A549 (cell line): ENCODE results near the gene PLA2G10.

Experiments
- BHLHE40 ChIP-seq: IDR thresholded peaks from 2 replicates; pipeline ENCODE4 v1.6.1; 2012; ENCODE audit warnings: low read depth, low read length, inconsistent platforms
- POLR2A ChIP-seq: IDR thresholded peaks from 2 replicates; pipeline ENCODE4 v1.6.1; 2012; ENCODE audit warnings: mild to moderate bottlenecking, low read length
- RAD21 ChIP-seq, 2 experiments: fragments of >200 bp in 1 of 2; sonication (Bioruptor Twin) in 1 of 2; formaldehyde crosslinking in 1 of 2; IDR thresholded peaks in 1 of 2; conservative IDR thresholded peaks in 1 of 2; 2 replicates in 1 of 2; 3 replicates in 1 of 2; pipeline ENCODE4 v1.6.1; 2012 to 2018; ENCODE audit warnings: inconsistent platforms in 1 of 2
- TF ChIP-seq, protein P1 (sequence below): fragments of >200 bp; sonication (Bioruptor Twin); formaldehyde crosslinking; IDR thresholded peaks from 3 replicates; pipeline ENCODE4 v1.5.1; 2016

GRCh38 chr16:14681115-14681514, 13.0 kb downstream of the PLA2G10 start:
- no peak for TF ChIP-seq BHLHE40
- TF ChIP-seq, protein P1, sequence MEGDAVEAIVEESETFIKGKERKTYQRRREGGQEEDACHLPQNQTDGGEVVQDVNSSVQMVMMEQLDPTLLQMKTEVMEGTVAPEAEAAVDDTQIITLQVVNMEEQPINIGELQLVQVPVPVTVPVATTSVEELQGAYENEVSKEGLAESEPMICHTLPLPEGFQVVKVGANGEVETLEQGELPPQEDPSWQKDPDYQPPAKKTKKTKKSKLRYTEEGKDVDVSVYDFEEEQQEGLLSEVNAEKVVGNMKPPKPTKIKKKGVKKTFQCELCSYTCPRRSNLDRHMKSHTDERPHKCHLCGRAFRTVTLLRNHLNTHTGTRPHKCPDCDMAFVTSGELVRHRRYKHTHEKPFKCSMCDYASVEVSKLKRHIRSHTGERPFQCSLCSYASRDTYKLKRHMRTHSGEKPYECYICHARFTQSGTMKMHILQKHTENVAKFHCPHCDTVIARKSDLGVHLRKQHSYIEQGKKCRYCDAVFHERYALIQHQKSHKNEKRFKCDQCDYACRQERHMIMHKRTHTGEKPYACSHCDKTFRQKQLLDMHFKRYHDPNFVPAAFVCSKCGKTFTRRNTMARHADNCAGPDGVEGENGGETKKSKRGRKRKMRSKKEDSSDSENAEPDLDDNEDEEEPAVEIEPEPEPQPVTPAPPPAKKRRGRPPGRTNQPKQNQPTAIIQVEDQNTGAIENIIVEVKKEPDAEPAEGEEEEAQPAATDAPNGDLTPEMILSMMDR: no peak
- TF ChIP-seq POLR2A: no peak
- TF ChIP-seq RAD21 (conservative IDR thresholded peaks at IDR 0.05 in 1 of 2, IDR thresholded peaks at IDR 0.05 in 1 of 2): no peak
